Measurements from ENCODE around the gene TICAM2.

GRCh38 chr5:115543365-115544042 lies 58.8 kb downstream of the TICAM2 start:
- TF ChIP-seq POLR2A (IDR thresholded peaks at IDR 0.05; ENCODE audit: low read length) (no peak), GATA1 (IDR thresholded peaks at IDR 0.05; ENCODE audit: low read depth, low read length) (no peak)

Data from erythroblast (primary cell).